K562 (cell line): ENCODE data around the gene KDM5D. TPM values are rescaled to one million over a fixed set of nuclear protein-coding genes. Genes with fewer than 3 reads are reported as not detected.

Source experiments
- ATAC-seq: fragments of 200-7000 bp; cut with Tn5 transposase; 3 replicates; pipeline ENCODE4 v1.9.1; 2020; ENCODE audit warnings: moderate library complexity
- BruUV-seq: library from RNA; stranded (reverse); fragments of 400-500 nt; replicated peaks from 2 replicates; lab custom pipeline; 2021; lab: Mats Ljungman, UMichigan
- CTCF ChIA-PET: fragments of 300-600 bp; formaldehyde crosslinking; extraction: SDS; loops from one replicate; lab custom pipeline; 2021; ENCODE audit warnings: low intra/inter-chr PET ratio; lab: Yijun Ruan, JAX
- POLR2A ChIA-PET: fragments of 300-600, 350-650 bp; sonication (Branson Sonifier 250); formaldehyde crosslinking; extraction: SDS; loops from one replicate; lab custom pipeline; 2021; ENCODE audit warnings: antibody characterized with exemption, inconsistent platforms; lab: Yijun Ruan, JAX
- DNase-seq, 4 experiments: peaks; one replicate each; pipeline versions ENCODE4 v3.0.0 to v3.0.0-alpha.2; 2011 to 2018; ENCODE audit warnings: low spot score in 3 of 4, mixed read lengths in 3 of 4; ENCODE audit errors: extremely low read depth in 1 of 4
- FAIRE-seq: peaks from 2 replicates; lab custom pipeline; 2011; peaks lifted over from hg19 to GRCh38; lab: Jason Lieb, UNC
- H2AFZ ChIP-seq: 2 replicates; pipeline ENCODE4 v1.6.0; 2011; ENCODE audit warnings: low read depth, low read length, control low read depth, inconsistent platforms
- H3K27ac ChIP-seq: fragments of 200-600 bp; 3 replicates; pipeline ENCODE4 v1.8.0; 2011; ENCODE audit warnings: low read depth, mild to moderate bottlenecking, control low read depth, inconsistent platforms, low read length, moderate library complexity, mixed read lengths; ENCODE audit errors: extremely low read depth
- H3K27me3 ChIP-seq, 2 experiments: fragments of 300-600 bp in 1 of 2; 2 replicates in 1 of 2; 3 replicates in 1 of 2; pipeline versions ENCODE4 v1.6.0 to v1.8.0; 2011; ENCODE audit warnings: inconsistent platforms in 2 of 2, low read length in 2 of 2, mild to moderate bottlenecking in 1 of 2, mixed read lengths in 1 of 2, moderate library complexity in 1 of 2; ENCODE audit not compliant: control insufficient read depth in 2 of 2, insufficient read depth in 2 of 2
- H3K36me3 ChIP-seq: fragments of 300-600 bp; 3 replicates; pipeline ENCODE4 v1.8.0; 2011; ENCODE audit warnings: mild to moderate bottlenecking, low read length, inconsistent platforms; ENCODE audit not compliant: control insufficient read depth, insufficient read depth
- H3K4me1 ChIP-seq, 2 experiments: fragments of 200-600 bp in 1 of 2; replicated peaks in 1 of 2; 2 replicates in 1 of 2; 3 replicates in 1 of 2; pipeline versions ENCODE4 v1.5.1 to v1.8.0; 2011; ENCODE audit warnings: inconsistent platforms in 2 of 2, low read length in 2 of 2, mild to moderate bottlenecking in 1 of 2, mixed read lengths in 1 of 2, moderate library complexity in 1 of 2; ENCODE audit not compliant: control insufficient read depth in 2 of 2, insufficient read depth in 2 of 2
- H3K4me2 ChIP-seq: 2 replicates; pipeline ENCODE4 v1.6.1; 2011; ENCODE audit warnings: low read length, control low read depth, inconsistent platforms, mixed read lengths; ENCODE audit not compliant: insufficient read depth
- H3K4me3 ChIP-seq: fragments of 200-600 bp; sonication (generic), shearing (Covaris generic); 2 replicates; pipeline ENCODE4 v1.5.1; 2016; ENCODE audit warnings: control low read depth, inconsistent platforms
- H3K79me2 ChIP-seq: fragments of 200-600 bp; 3 replicates; pipeline ENCODE4 v1.8.0; 2011; ENCODE audit warnings: low read length, inconsistent platforms; ENCODE audit not compliant: control insufficient read depth, insufficient read depth
- H3K9ac ChIP-seq, 2 experiments: 2 replicates each; pipeline versions ENCODE4 v1.6.0 to v1.6.1; 2011; ENCODE audit warnings: low read depth in 2 of 2, low read length in 2 of 2, control low read depth in 1 of 2, inconsistent platforms in 1 of 2, mild to moderate bottlenecking in 1 of 2, mixed read lengths in 1 of 2; ENCODE audit not compliant: insufficient read depth in 1 of 2
- H3K9me1 ChIP-seq: one replicate; pipeline ENCODE4 v1.6.0; 2011; ENCODE audit warnings: inconsistent platforms, mild to moderate bottlenecking, low read length, moderate library complexity; ENCODE audit not compliant: control insufficient read depth, insufficient read depth
- H3K9me3 ChIP-seq: replicated peaks from 2 replicates; pipeline ENCODE4 v1.5.1; 2011; ENCODE audit warnings: low read depth, low read length, inconsistent platforms; ENCODE audit not compliant: control insufficient read depth, insufficient read depth
- H4K20me1 ChIP-seq: replicated peaks from 2 replicates; pipeline ENCODE4 v1.6.1; 2011; ENCODE audit warnings: low read length, inconsistent platforms, mixed read lengths; ENCODE audit not compliant: control insufficient read depth, insufficient read depth
- MBD1 ChIP-seq: fragments of 250-450 bp; sonication (Bioruptor Pico); IDR thresholded peaks from 2 replicates; pipeline ENCODE4 v1.8.0; 2022; ENCODE audit warnings: inconsistent platforms
- MEF2A ChIP-seq: IDR thresholded peaks from 2 replicates; pipeline ENCODE4 v1.6.1; 2011; ENCODE audit warnings: low read depth, mild to moderate bottlenecking, low read length, moderate library complexity; ENCODE audit not compliant: control insufficient read depth
- NFATC3 ChIP-seq: fragments of 450-650 bp; IDR thresholded peaks from 2 replicates; pipeline ENCODE4 v1.6.1; 2017; ENCODE audit warnings: mild to moderate bottlenecking
- NKRF ChIP-seq: fragments of 450-650 bp; IDR thresholded peaks from 2 replicates; pipeline ENCODE4 v1.6.1; 2016; ENCODE audit warnings: borderline replicate concordance
- SMAD4 ChIP-seq: fragments of 250-450 bp; sonication (Bioruptor Pico); conservative IDR thresholded peaks from 2 replicates; pipeline ENCODE4 v1.8.0; 2021; ENCODE audit warnings: inconsistent platforms, mild to moderate bottlenecking, moderate library complexity
- TCFL5 ChIP-seq: fragments of 250-450 bp; sonication (Bioruptor Pico); conservative IDR thresholded peaks from 2 replicates; pipeline ENCODE4 v1.6.1; 2021; ENCODE audit warnings: mild to moderate bottlenecking, moderate library complexity, matching md5 sums
- UBTF ChIP-seq, 2 experiments: IDR thresholded peaks; 2 replicates each; pipeline ENCODE4 v1.6.1; 2012; ENCODE audit warnings: improper control_type of control experiment in 2 of 2, low read depth in 2 of 2, low read length in 2 of 2, borderline replicate concordance in 1 of 2
- ZNF311 ChIP-seq: fragments of 250-450 bp; sonication (Bioruptor Pico); IDR thresholded peaks from 2 replicates; pipeline ENCODE4 v1.4.0; 2020; ENCODE audit warnings: mild to moderate bottlenecking, moderate library complexity
- ZNF717 ChIP-seq: fragments of 250-450 bp; sonication (Bioruptor Pico); IDR thresholded peaks from 2 replicates; pipeline ENCODE4 v1.5.0; 2021
- WGBS: fragments of 100-300 bp; shearing (Covaris generic); methylation state at CpG from one replicate; pipeline ENCODE4 v1.1.6; 2016; ENCODE audit warnings: low coverage, mixed read lengths; ENCODE audit not compliant: insufficient coverage; ENCODE audit errors: missing lambda C conversion rate; 5-methylcytosine and 5-hydroxymethylcytosine counted together
- in situ Hi-C: fragments of 300-500 bp; cut with MboI; formaldehyde crosslinking; loops from 4 replicates; pipeline ENCODE4 v1.15.0; 2018; ENCODE audit warnings: inconsistent platforms, mixed read lengths
- intact Hi-C: fragments of 100-400 bp; cut with micrococcal nuclease; formaldehyde crosslinking; loops from 2 replicates; pipeline ENCODE4 v1.14.2; 2022
- polyA plus RNA-seq, 8 experiments: library from polyadenylated mRNA; depleted of rRNA in 4 of 8; stranded (reverse) in 5 of 8; unstranded in 3 of 8; fragments of >200 nt; fragmentation: Nextera tagmentation in 2 of 8; fragmentation: Illumina TruSeq in 1 of 8; extraction: Ambion mirVana in 2 of 8; extraction: Trizol in 1 of 8; gene quantifications; 2 replicates each; pipeline versions ENCODE4 v1.2.1 to v1.2.3, GENCODE V29; 2011 to 2014; ENCODE audit warnings: inconsistent platforms in 1 of 8, missing spikeins in 1 of 8
- total RNA-seq, 7 experiments: library from RNA; depleted of rRNA in 6 of 7; stranded (reverse); fragments of >200 nt in 6 of 7; fragmentation: Illumina TruSeq in 2 of 7; extraction: Trizol in 2 of 7; gene quantifications; 2 replicates each; pipeline versions ENCODE4 v1.2.1 to v1.2.3, GENCODE V29; 2011 to 2021; ENCODE audit warnings: low replicate concordance in 1 of 7

The KDM5D gene
- total and polyA plus RNA-seq, 9 of the 15 experiments (the other 6 are each of a cell fraction or from before 2014, with no cell fraction given): 0.27 TPM; not detected in 8

DNA sequence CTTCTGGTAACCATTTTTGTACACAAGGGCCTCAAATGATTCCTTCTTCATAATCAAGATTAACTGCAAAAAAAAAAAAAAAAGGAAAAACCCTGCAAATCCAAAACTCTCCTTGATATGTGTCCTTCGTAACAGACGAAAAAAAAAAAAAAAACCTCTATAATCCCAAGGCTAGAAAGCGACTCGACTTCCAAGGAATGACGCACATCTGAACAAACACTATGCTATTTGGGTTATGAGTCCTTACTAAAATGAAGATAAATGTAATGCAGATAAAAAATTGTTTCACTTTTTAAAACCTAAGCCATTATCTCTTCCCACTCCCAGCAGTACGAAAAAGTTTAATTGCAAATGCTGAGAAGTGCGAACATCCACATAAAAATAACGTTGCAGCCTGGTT lies 1.2 kb downstream of the KDM5D start:
- WGBS: no CpG with 5 or more reads among the region's 8 CpGs
- Histone ChIP-seq H2AFZ (no peak overlapping the region), H4K20me1 (no peaks in the 10 kb centered on the region), H3K36me3 (no peaks in the 10 kb centered on the region), H3K27me3 (no peaks in the 10 kb centered on the region), H3K4me1 (no peaks in the 10 kb centered on the region), H3K4me2 (no peak overlapping the region), H3K4me3 (no peak overlapping the region), H3K9me3 (no peaks in the 10 kb centered on the region), H3K79me2 (no peaks in the 10 kb centered on the region), H3K9ac (no peak overlapping the region), H3K9me1 (no peaks in the 10 kb centered on the region), H3K27ac (no peak overlapping the region)
- ChIA-PET CTCF (no interaction called here), POLR2A (no interaction called here)
- DNase-seq (no peak), FAIRE-seq (no peak), ATAC-seq (no peak)
- no TSS peak for BruUV-seq
- intact Hi-C loops (no loop called here), in situ Hi-C loops (no loop called here)
- TF ChIP-seq NKRF: no peak

DNA sequence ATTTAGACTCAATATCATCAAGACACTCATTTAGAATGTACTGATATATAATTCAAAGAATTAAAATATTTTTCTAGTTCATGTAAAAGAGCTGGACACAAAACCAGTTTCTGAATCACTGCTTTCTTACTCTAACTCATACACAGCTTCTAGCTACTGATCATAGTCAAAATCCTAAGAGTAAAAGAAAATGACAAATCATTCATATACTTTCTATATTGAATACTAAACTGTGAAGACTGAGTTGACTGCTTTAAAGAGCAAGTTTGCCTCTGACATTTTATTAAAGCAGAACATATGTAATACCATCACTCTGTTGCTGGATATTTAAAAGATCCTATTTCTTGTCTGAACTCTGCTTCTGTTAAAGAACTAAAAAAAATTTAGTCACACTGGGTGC lies 2.4 kb downstream of the KDM5D start:
- H3K27me3 ChIP-seq: no peaks in the 10 kb centered on the region
- ATAC-seq (no peak), DNase-seq (no peak), FAIRE-seq (no peak)
- no peak overlapping the region for H3K4me3 ChIP-seq
- ChIA-PET POLR2A (no interaction called here), CTCF (no interaction called here)
- in situ Hi-C loops (no loop called here), intact Hi-C loops (no loop called here)
- no peak overlapping the region for H3K4me2 ChIP-seq
- H3K4me1 ChIP-seq: no peaks in the 10 kb centered on the region
- no peak overlapping the region for H3K27ac ChIP-seq
- no peaks in the 10 kb centered on the region for H3K79me2 ChIP-seq
- H4K20me1 ChIP-seq: no peaks in the 10 kb centered on the region
- BruUV-seq: no TSS peak
- H3K36me3 ChIP-seq: no peaks in the 10 kb centered on the region
- no peak overlapping the region for H3K9ac ChIP-seq
- no peak overlapping the region for H2AFZ ChIP-seq
- H3K9me1 ChIP-seq: no peaks in the 10 kb centered on the region
- H3K9me3 ChIP-seq: no peaks in the 10 kb centered on the region
- TF ChIP-seq UBTF (IDR thresholded peaks at IDR 0.05; ENCODE audit: borderline replicate concordance in 1 of 2, low read depth in 2 of 2, low read length in 2 of 2): no peak
- TF ChIP-seq TCFL5 (CRISPR knock-in tag): no peak
- no peak for TF ChIP-seq ZNF311 (CRISPR knock-in tag)
- no peak for TF ChIP-seq NFATC3
- no peak for TF ChIP-seq ZNF717 (CRISPR knock-in tag)
- no peak for TF ChIP-seq SMAD4 (CRISPR knock-in tag)
- TF ChIP-seq MBD1 (CRISPR knock-in tag): no peak
- no peak for TF ChIP-seq MEF2A
